ENCODE data around the gene FAM89B.
"Not testable (repeated sequence)": the region's sequence is repeated elsewhere in the genome, so short reads cannot be mapped to it uniquely, and the experiment has no call there.

FAM89B gene

DNA sequence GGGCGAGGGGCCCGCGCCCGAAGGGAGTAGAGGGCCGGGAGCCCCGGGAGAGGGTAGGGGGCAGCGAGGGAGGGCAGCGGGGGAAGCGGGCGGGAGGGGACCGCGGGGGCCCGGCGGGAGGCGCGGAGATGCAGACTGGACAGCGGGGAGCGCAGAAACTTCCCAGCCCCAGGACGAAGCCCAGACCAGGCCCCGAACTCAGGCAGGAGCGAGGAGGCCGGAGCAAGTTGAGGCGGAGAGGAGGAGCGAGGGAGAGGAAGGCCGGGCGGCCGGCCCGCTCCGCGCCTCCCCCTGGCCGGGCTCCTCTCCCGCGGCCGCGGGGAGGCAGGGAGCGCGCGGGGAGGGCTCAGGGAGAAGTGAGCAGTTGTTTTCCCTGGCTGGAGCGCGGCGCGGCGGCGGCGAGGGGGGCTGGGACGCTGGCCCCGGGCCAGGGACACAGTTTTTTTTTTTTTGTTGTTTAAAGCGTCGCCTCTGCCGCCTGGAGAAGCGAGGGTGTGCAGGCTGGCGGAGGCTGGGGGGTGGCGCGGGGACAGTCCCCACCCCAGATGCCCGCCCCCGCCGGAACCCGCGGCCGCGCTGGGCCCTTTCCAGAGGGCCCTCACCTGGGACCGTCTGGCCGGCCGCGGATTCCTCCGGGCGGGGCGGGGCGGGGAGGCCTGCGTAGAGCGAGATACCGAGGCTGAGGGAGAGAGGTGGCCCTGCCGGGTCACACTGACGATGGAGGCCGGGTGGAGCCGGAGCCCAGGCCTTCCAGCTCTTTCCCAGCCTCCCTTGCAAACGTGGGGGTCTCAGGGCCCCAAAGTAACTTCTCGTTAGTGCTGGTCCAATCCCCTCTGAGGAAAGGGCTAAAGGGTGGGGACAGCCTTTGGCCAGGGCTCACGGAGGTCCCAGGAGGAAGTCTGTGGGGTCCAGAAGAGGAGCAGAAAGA is 14.1 kb upstream of the FAM89B start, which contains the start of gene LTBP3:
Gene LTBP3, minus strand, starts transcription at position 358 of the 928 bp plus-strand sequence. CDS start 400 bp downstream, outside the sequence.
- no peak for FAIRE-seq

DNA sequence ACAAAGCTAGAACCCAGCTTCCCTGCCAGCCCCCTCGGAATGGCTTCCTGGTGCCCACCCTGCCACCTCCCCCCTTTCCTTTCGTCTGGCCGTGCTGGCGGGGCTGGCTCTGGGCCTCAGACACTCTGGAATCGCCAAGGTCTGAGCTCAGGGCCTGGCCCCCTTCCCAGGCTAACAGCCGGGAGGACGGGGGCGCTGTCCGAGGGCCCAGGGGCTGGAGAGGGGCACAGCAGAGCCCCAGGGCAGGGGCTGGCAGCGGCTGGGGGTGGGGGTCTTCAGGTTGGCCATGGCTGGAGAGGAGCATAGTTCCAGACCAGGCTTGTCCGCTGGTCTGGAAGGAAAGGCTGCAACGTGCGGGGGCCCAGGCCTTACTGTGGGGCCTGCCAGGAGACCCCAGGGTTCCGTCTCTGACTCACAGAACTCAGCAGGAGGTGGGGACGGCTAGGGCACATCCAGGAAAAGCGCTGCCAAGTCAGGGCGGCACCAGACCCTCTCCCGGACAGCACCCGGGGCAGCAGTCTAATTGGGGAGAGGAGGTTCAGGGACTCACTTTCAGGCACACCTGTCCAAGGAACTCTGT is 13.3 kb upstream of the FAM89B start:
- FAIRE-seq = no peak

DNA sequence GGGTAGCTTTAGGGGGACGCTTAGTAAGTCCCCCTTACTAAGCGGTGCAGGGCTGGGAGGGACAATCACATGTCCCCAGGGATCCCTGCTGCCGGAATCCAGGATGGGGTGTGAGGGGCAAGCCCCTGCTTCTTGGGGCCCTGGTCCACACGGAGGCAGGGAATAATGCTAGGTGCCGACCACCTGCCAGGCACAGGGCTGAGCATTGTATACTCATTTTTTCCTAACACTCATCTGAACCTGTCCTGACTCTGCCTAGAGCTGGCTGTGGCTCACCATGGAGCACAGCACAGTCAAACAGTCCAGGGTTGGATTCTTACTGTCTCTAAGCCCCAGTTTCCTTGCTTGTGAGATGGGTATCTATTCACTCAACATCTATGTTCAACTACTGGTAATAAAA is 12.8 kb upstream of the FAM89B start:
- FAIRE-seq = no peak

DNA sequence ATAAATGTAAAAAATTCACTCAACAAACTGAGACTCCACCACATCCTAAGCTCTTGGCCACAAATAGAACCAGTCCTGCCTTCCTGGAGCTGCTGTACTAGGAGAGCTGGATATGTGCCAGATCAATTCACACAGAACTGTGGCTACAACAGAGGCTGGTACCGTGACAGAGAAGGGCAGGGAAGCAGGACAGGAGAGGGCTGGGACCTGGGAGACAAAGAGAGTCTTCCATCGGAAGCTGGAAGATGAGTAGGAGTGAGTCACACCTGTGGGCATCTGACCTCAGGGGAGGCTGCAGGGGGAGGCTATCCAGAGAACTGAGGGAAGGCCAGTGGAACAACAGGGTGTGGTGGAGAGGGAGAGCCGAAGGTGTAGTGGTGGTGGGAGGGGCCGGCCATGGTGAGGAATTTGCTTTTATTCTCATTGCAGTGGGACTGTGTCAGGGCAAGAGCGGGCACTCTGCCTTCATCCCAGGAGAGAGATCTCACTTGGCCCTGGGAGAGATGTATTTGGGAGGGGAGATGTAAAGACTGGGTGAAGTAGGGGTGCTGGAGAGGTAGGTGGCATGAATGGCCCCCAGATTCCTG is 12.3 kb upstream of the FAM89B start:
- FAIRE-seq = no peak

DNA sequence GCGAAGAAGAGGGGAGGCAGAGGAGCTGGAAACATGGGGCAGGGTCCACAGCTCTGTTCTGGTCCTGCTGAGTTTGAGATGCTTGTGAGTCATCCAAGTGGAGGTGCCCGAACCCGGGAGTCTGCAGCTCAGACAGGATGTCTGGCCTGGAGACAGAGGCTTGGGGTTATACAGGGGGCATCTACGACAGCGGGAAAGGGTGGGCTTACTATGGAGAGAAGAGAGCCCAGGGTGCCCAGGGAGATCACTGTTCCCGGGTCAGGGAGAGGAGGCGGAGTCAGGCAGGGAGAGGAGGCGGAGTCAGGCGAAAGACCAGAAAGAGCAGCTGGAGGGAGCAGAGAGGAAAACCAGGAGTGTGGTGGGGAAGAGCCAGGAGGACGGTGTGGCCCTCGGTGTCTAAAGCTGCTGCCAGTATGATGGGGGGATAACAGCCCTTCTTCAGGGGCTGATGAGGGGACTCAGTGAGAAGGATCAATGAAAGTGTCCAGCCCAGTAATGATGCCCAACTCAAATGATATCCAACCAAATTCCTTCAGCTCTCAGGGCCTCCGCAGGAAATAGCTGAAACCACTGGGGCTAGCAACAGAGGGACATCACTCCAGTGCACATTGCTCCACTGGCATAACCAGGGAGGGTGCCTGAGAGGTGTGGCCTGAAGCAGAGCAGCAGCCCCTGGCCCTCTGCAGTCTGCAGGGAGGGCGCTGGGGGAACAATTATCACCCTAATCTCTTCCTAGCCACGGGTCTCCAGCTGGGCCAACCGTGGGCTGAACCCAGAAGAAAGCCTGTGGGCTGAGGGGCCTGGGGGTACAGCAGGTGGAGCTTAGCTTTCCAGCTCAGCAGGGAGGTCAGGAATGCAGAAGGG is 11.6 kb upstream of the FAM89B start:
- FAIRE-seq = no peak

DNA sequence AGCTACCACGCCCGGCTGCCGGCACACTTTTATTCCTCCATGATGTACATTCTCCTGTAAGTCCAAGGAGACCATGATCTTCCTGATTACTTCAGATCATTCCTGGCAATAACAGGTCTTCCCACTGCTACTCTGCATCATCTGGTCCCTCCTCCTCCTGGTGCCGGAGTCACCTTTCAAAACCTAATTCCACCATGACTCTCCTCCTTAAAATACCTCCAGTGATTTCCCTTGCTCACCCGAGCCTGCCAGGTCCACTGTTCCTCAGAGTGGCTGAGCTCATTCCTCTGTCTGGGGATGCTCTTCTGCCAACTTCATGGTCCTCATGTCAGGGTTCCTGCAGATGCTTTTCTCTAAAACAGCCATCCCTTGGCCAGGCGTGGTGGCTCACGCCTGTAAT is 10.3 kb upstream of the FAM89B start:
- FAIRE-seq = no peak

DNA sequence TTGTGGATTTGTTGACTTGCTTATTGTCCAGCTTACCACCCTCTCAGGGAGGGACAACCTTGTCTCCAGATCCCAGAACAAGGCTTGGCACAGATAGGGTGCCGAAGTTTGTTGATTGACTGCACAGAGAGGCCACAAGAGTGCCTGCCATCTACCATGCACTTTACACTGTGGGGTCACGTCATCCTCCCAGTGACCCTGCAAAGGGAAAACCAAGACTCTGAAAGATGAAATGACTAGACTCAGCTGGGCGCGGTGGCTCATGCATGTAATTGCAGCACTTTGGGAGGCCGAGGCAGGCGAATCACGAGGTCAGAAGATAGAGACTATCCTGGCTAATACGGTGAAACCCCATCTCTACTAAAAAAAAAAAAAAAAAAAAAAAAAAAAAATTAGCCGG is 9.6 kb upstream of the FAM89B start:
- FAIRE-seq = no peak

DNA sequence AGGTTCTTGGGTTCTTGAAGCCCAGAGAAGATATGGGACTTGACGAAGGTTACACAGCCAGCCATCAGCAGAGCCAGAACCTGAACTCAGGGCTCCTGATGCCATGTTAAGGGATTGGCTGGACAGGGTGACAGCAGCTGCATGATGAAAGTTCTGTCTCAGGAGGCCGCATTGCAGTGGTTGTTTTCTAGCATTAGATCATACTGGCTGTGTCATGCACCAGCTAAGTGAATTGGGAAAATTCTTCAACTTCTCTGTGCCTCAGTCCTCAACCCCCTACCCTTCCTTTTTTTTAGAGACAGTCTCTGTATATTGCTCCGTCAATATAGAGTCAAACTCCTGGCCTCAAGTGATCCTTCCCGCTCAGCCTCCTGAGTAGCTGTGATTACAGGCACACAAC is 8.7 kb upstream of the FAM89B start:
- no peak for FAIRE-seq

DNA sequence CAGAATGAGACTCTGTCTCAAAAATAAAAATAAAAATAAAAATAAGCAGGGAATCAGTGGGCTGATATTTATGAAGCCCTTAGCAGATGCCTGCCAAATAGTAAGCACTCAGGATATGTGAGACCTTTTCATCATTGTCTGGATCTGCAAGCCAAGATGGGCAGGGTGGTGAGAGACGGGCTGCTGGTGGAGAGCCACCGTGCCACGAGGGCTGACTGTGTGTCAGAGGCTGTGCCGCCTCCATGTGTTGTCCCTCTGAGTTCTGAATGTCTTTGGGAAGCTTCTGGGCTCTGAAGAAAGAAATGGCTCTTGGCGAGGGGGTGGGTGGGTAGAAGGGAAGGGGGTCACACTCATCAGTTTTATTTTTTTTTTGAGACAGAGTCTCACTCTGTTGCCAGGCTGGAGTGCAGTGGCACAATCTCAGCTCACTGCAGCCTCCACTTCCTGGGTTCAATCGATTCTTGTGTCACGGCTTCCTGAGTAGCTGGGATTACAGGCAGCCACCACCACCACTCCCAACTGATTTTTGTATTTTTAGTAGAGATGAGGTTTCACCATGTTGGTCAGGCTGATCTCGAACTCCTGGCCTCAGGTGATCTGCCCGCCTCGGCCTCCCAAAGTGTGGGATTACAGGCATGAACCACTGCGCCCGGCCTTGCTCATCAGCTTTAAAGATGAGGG is 7.3 kb upstream of the FAM89B start:
- not testable (repeated sequence) for FAIRE-seq

DNA sequence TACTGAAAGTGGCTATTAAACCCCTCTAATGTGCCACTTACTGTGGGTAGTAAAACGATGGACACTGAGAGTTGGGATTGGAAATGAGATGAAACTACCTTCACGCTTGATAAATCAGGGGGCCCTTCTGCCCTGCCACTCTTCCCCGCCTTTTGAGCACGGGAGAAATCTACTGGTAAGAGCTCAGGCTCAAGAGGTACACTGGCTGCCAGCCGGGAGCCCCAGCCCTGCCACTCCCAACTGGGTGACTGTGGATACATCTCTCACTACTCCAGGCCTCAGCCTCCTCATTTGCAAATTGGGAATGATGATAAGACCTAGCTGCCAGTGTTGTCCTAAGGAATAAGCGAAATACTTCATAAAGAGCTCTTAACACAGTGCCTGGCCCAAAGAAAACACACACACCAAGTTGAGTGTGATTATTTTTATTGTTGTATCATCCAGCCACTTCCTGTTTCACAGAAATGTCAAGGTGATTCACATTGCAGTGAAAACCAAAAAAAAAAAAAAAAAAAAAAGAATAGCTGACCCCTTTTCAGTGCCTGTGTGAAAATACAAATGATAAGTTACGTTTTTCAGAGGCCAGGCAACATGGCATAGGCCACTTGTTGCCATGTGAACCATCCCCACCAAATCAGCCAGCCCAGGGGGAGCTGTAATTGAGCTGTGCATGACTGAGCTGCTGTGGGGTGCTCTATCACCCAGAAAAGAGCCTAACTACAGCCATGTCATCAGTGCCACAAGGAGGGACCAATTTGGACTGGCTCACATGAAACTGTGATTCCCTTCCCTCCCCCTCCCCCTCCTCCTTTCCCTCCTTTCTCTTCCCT is 6.5 kb upstream of the FAM89B start:
- FAIRE-seq = no peak

DNA sequence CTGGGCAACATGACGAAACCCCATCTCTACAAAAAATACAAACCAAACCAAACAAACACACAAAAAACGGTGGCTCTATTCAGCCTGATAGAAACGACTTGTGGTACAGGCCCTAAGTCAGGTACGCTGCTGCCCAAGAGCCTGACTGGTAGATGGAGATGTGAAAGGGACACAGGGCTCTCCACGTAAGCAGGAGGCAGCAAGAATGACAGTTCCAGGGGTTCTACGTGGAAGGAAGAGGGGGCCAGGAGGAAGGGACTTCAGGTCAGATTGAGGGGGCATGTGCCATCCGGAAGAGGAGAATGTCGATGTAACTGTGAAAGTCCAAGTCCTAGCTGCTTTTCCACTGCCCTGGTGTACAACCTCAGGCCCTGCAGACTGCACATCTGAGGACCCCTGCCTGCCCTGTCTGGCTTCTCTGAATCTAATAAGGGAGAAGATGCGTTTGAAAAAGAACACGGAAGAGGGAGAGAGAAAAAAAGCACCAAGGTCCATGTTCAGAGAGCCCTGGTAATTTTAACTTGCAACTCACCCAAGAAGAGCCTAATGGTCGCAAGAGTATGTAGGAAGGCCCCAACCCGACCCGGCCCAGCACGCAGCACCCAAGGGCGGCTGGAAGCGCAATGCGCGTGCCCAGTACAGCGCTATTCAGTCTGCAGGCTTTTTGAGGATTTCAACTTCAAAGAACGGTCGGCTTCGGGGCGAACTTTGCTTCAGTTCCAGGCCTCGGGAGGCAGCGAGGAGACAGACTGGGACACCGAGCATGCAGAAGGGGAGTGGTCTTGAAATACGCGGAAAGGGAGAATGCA is 3.0 kb upstream of the FAM89B start:
- no peak for FAIRE-seq

DNA sequence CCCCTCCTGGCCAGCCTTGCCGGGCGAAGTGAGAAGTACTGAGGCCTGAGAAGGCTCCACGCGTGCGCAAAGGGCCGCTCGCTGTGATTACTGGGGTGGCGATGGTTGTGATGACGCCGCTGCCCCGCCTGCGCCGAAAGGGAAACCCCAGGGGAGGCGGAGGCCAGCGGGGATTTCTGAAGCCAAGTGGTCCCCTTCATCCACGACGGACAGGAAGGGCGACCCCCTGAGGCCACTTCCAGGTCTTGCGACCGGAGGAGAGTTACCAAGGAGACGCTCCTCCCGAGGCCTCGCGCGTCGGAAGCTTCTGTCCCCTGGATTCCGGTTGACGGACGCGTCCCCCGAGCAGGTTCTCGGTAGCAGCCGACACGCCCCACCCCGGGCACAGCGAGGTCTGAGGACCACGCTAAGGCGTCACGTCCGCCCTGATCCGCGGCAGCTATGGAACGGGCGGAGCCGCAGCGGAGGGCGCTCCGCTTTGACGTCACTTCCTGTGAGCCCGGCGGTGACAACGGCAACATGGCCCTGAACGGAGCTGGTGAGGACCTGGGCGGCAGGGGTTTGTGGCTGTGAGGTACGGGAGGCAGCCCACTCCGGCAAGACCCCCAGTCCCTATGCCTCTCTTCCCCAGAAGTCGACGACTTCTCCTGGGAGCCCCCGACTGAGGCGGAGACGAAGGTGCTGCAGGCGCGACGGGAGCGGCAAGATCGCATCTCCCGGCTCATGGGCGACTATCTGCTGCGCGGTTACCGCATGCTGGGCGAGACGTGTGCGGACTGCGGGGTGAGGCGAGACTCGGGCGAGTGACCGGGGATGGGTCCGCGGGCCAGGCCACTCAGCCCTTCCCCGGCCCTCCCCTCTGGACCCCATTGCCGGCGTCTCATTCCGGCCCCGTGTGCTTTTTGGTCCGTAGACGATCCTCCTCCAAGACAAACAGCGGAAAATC is 2.1 kb upstream of the FAM89B start, which contains the start of gene ZNRD2:
Gene ZNRD2, plus strand, starts transcription at position 505 of the 946 bp plus-strand sequence. Its CDS starts 15 bp downstream, at position 520.
- FAIRE-seq = no peak

DNA sequence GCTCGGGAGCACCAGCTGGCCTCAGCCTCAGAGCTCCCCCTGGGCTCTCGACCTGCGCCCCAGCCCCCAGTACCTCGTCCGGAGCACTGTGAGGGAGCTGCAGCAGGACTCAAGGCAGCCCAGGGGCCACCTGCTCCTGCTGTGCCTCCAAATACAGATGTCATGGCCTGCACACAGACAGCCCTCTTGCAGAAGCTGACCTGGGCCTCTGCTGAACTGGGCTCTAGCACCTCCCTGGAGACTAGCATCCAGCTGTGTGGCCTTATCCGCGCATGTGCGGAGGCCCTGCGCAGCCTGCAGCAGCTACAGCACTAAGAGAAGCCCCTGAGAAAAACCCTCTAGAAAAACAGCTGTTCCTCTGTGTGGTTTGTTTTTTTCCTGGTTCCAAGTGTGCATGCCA is 918 bp upstream of the FAM89B start:
- no peak for FAIRE-seq

DNA sequence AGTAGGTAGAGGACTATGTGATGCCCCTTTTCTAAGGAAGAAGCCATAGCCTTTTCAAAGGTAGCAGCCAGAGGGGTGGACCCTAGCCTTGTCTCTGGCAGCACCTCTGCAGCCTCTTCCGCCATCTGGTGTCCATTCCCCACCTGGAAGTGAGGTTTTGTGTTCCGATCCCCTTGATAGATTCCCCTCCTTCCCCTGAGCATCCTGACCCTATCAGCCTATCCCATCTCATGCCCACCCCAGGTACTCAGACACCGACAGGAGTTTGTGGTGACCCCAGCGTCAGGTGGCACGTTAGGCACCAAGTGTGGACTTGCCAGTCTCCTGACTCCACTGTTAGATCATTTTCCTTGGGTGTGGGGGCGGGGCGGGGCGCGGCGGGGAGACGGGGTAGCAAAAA is 398 bp upstream of the FAM89B start:
- no peak for FAIRE-seq

DNA sequence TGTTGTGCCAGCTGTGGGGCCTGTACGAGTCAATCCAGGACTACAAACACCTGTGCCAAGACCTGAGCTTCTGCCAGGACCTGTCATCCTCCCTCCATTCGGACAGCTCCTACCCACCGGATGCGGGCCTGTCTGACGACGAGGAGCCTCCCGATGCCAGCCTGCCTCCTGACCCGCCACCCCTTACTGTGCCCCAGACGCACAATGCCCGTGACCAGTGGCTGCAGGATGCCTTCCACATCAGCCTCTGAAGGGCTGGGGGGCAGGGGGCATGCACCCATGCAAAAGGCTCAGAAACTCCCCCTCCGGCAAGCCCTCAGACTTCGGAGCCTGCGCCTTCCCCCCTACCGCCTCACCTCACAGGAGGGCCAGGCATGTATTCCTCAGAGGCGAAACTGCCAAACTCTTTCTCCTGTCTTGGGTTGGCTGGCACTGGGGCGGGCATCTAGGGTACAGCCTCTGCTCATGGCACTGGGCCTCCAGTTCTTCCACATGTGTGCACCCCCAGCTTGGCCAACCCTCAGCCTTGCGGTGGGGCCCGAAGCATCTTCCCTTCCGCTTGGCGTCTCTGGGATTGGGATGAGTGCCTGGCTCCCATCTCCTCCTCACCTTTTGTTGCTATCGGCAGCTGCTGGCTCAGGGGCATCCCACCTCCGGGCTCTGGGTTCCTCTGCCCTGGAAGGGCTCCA is 1.2 kb downstream of the FAM89B start:
- FAIRE-seq = no peak

DNA sequence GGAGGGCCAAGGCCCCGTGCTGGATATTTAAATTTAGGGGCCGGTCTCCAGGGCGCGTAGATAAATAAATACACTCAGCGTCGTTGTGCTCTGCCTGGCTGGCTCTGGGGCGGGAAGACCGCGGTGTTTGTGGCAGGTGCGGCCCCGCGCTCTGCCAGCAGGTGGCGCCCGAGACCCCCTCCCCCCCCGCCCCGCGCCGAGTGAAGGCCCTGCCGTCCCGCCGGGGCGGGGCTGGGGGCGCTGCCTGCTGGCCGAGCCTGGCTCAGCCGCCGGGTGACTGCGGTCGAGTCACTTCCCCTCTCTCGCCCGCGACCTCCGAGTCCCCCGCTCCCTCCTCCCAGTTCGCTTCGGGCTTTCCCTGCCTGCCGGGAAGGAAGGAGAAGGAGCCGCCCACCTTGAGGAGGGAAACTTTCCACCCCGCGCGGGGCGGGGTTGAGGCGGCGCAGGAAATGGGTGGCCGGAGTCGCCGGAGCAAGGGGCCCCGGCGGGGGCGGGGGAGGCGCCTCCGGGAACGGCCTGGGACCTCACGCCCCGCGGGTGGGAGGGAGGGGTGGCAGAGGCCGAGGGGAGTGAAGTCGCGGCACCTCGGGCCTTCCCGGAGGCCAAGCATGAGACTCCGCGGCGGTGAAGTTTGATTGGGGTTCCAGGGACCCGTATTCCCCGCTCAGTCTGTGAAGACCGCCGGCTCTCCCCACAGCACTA is 1.9 kb downstream of the FAM89B start:
- no peak for FAIRE-seq

DNA sequence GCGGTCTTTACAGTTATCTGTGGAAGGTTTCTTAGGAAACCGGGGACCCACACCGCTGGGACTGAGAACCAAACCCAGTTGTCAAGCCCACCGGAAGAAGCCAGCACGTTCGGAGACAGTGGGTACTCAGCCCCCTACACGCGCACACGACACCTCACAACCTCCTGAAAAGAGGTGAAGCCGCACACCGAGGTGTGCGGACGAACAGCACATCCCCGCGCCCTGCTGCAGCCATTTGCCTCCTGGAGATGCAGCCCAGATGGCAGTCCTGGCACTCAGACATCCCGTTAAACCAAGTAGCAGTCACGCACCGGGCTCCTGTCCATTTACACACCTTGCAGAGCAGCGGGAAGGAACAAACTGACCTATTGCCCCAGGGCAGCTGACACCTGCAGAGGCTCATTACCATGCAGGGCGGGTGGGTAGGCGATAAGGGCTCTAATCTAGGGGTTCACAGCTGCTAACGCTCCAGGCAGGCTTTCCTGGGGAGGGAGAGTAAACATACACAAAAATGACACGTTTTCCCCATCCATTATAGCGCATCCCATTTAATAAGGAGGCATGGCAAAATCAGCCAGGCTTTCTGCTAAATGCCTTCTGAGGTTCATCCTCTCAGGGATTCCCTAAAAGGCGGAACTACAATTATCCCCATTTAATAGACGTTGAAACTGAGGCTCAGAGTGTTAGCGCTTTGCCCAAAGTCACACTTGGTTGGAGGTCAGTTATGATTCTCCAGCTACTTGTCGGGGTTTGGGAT is 2.7 kb downstream of the FAM89B start:
- FAIRE-seq = no peak

All from colon (tissue), 2 donors.